ENCODE results near the gene RIC1. TPM values are rescaled to one million over a fixed set of nuclear protein-coding genes. Genes with fewer than 3 reads are reported as not detected.
"Not testable (repeated sequence)": the region's sequence is repeated elsewhere in the genome, so short reads cannot be mapped to it uniquely, and the experiment has no call there.

RIC1 gene
- polyA plus RNA-seq, 1 of the 3 experiments (the other 2 are of a cell fraction) = 21.9 TPM

DNA sequence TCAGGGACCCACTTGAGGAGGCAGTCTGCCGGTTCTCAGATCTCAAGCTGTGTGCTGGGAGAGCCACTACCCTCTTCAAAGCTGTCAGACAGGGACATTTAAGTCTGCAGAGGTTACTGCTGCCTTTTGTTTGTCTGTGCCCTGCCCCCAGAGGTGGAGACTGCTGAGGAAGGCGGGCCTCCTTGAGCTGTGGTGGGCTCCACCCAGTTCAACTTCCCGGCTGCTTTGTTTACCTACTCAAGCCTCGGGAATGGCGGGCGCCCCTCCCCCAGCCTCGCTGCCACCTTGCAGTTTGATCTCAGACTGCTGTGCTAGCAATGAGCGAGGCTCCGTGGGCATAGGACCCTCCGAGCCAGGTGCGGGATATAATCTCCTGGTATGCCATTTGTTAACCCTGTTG lies 54.7 kb downstream of the RIC1 start:
- peaks cover 0 to 19% of the 10 kb centered on the region in 2 experiments for H3K36me3 ChIP-seq (replicated peaks in 1 of 2; ENCODE audit: control insufficient read depth in 1 of 2, insufficient read depth in 2 of 2, low read length in 1 of 2)
- 96% methylated on average over 8 of the region's 11 CpGs for WGBS (ENCODE audit: low lambda C conversion rate)
- H3K27me3 ChIP-seq (ENCODE audit: insufficient read depth); DNase-seq; POLR2A ChIA-PET; H3K9ac ChIP-seq; CTCF ChIA-PET; H2AFZ ChIP-seq (ENCODE audit: low read depth); H4K20me1 ChIP-seq (ENCODE audit: insufficient read depth); H3K9me2 ChIP-seq; H3K4me2 ChIP-seq; H3K4me3 ChIP-seq (ENCODE audit: low read depth in 2 of 2, low read length in 1 of 2); H3K9me3 ChIP-seq; H3K27ac ChIP-seq (ENCODE audit: low read depth in 2 of 2, low read length in 1 of 2): not testable (repeated sequence)
- H3F3A ChIP-seq (replicated peaks; ENCODE audit: insufficient read depth) = peaks cover 11% of the 10 kb centered on the region
- H3K4me1 ChIP-seq (ENCODE audit: control insufficient read depth in 1 of 2, insufficient read depth in 2 of 2, low read depth in 1 of 2, low read length in 1 of 2) = peaks cover 2 to 14% of the 10 kb centered on the region in 2 experiments; a peak in 2 of 4 replicates
- peaks cover 76% of the 10 kb centered on the region for H3K79me2 ChIP-seq (ENCODE audit: insufficient read depth)

DNA sequence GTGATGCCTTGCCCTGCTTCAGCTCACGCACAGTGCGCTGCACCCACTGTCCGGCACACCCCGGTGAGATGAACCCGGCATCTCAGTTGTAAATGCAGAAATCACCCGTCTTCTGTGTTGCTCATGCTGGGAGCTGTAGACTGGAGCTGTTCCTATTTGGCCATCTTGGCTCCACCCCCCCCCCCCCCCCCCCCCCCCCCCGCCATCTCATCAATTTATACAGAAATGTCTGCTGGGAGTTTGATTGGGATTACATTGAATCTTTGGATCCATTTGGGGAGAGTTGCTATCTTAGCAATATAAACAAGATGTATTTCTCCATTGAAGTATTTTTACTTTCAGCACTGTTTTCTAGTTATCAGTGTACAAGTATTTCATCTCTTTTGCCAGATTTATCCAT lies 55.2 kb downstream of the RIC1 start:
- H3K79me2 ChIP-seq (ENCODE audit: insufficient read depth) = peaks cover 81% of the 10 kb centered on the region
- no peak for DNase-seq
- H3K27ac ChIP-seq (ENCODE audit: low read depth in 2 of 2, low read length in 1 of 2) = no peak overlapping the region

More for the DNA sequence above, 55.2 kb downstream of the RIC1 start:
- TF ChIP-seq, protein P1, sequence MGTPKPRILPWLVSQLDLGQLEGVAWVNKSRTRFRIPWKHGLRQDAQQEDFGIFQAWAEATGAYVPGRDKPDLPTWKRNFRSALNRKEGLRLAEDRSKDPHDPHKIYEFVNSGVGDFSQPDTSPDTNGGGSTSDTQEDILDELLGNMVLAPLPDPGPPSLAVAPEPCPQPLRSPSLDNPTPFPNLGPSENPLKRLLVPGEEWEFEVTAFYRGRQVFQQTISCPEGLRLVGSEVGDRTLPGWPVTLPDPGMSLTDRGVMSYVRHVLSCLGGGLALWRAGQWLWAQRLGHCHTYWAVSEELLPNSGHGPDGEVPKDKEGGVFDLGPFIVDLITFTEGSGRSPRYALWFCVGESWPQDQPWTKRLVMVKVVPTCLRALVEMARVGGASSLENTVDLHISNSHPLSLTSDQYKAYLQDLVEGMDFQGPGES (IDR thresholded peaks at IDR 0.05; ENCODE audit: low read depth, low read length) = no peak
- no peak for TF ChIP-seq SMC3 (IDR thresholded peaks at IDR 0.05; ENCODE audit: low read depth, low read length)
- no peak for TF ChIP-seq YY1 (IDR thresholded peaks at IDR 0.05; ENCODE audit: low read depth)
- TF ChIP-seq, protein P2, sequence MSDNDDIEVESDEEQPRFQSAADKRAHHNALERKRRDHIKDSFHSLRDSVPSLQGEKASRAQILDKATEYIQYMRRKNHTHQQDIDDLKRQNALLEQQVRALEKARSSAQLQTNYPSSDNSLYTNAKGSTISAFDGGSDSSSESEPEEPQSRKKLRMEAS (IDR thresholded peaks at IDR 0.05; ENCODE audit: low read depth) = no peak
- no peak for TF ChIP-seq GATA2 (CRISPR knock-in tag; IDR thresholded peaks at IDR 0.05)
- TF ChIP-seq RAD21 (IDR thresholded peaks at IDR 0.05; ENCODE audit: low read length) = no peak
- TF ChIP-seq, protein P3, sequence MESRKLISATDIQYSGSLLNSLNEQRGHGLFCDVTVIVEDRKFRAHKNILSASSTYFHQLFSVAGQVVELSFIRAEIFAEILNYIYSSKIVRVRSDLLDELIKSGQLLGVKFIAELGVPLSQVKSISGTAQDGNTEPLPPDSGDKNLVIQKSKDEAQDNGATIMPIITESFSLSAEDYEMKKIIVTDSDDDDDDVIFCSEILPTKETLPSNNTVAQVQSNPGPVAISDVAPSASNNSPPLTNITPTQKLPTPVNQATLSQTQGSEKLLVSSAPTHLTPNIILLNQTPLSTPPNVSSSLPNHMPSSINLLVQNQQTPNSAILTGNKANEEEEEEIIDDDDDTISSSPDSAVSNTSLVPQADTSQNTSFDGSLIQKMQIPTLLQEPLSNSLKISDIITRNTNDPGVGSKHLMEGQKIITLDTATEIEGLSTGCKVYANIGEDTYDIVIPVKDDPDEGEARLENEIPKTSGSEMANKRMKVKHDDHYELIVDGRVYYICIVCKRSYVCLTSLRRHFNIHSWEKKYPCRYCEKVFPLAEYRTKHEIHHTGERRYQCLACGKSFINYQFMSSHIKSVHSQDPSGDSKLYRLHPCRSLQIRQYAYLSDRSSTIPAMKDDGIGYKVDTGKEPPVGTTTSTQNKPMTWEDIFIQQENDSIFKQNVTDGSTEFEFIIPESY (IDR thresholded peaks at IDR 0.05; ENCODE audit: borderline replicate concordance, low read depth) = no peak
- TF ChIP-seq SIN3A (IDR thresholded peaks at IDR 0.05; ENCODE audit: borderline replicate concordance, low read depth, low read length) = no peak
- TF ChIP-seq POLR2AphosphoS5 (IDR thresholded peaks at IDR 0.05; ENCODE audit: low read depth, low read length) = no peak
- Histone ChIP-seq H3K9me3 (peaks cover 7% of the 10 kb centered on the region; the same call in 1 of the 2 replicates), H3K9ac (no peak overlapping the region), H3K36me3 (replicated peaks in 1 of 2; ENCODE audit: control insufficient read depth in 1 of 2, insufficient read depth in 2 of 2, low read length in 1 of 2) (peaks cover 0 to 19% of the 10 kb centered on the region in 2 experiments), H3K4me1 (ENCODE audit: control insufficient read depth in 1 of 2, insufficient read depth in 2 of 2, low read depth in 1 of 2, low read length in 1 of 2) (peaks cover 2 to 16% of the 10 kb centered on the region in 2 experiments; a peak in 2 of 4 replicates), H2AFZ (ENCODE audit: low read depth) (no peak overlapping the region), H3K27me3 (ENCODE audit: insufficient read depth) (no peaks in the 10 kb centered on the region), H3K4me3 (ENCODE audit: low read depth in 2 of 2, low read length in 1 of 2) (no peak overlapping the region), H3K9me2 (no peaks in the 10 kb centered on the region), H4K20me1 (ENCODE audit: insufficient read depth) (peaks cover 10% of the 10 kb centered on the region; the same call in 1 of the 2 replicates), H3F3A (replicated peaks; ENCODE audit: insufficient read depth) (peaks cover 12% of the 10 kb centered on the region), H3K4me2 (no peak overlapping the region)
- 87% methylated on average over 6 of the region's 7 CpGs for WGBS (ENCODE audit: low lambda C conversion rate)
- CTCF ChIA-PET = no interaction called here
- POLR2A ChIA-PET = no interaction called here

Measured in SK-N-SH (cell line).